ENCODE results near the gene OR1K1. TPM values are rescaled to one million over a fixed set of nuclear protein-coding genes. Genes with fewer than 3 reads are reported as not detected.

OR1K1 gene
- total RNA-seq, 1 donor from 2014 or later: not detected

DNA sequence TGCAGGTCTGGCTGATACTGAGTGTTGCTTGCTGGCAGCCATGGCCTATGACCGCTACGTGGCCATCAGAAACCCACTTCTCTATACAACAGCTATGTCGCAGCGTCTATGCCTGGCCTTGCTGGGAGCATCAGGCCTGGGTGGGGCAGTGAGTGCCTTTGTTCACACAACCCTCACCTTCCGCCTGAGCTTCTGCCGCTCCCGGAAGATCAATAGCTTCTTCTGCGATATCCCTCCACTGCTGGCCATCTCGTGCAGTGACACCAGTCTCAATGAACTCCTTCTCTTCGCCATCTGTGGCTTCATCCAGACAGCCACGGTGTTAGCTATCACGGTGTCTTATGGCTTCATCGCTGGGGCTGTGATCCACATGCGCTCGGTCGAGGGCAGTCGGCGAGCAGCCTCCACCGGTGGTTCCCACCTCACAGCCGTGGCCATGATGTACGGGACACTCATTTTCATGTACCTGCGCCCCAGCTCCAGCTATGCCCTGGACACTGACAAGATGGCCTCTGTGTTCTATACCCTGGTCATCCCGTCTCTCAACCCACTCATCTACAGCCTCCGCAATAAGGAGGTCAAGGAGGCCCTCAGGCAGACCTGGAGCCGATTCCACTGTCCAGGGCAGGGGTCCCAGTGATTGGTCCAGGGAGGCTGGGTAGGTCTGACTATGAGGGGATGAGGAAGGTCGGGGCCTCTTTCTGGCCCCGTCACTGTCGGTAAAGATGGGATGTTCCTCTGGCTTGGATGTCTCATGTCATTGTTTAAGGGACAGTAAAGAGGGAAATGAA lies 10.5 kb upstream of the OR1K1 start:
- DNase-seq (no peak), ATAC-seq (no peak)
- Histone ChIP-seq H3K4me1 (no peaks in the 10 kb centered on the region), H3K27me3 (no peaks in the 10 kb centered on the region), H3K9me3 (no peaks in the 10 kb centered on the region), H3K4me3 (no peak overlapping the region), H3K27ac (no peak overlapping the region), H3K36me3 (no peaks in the 10 kb centered on the region)
- intact Hi-C loops (cut with DNase I): no loop called here
- TF ChIP-seq CTCF (IDR thresholded peaks at IDR 0.05): no peak

DNA sequence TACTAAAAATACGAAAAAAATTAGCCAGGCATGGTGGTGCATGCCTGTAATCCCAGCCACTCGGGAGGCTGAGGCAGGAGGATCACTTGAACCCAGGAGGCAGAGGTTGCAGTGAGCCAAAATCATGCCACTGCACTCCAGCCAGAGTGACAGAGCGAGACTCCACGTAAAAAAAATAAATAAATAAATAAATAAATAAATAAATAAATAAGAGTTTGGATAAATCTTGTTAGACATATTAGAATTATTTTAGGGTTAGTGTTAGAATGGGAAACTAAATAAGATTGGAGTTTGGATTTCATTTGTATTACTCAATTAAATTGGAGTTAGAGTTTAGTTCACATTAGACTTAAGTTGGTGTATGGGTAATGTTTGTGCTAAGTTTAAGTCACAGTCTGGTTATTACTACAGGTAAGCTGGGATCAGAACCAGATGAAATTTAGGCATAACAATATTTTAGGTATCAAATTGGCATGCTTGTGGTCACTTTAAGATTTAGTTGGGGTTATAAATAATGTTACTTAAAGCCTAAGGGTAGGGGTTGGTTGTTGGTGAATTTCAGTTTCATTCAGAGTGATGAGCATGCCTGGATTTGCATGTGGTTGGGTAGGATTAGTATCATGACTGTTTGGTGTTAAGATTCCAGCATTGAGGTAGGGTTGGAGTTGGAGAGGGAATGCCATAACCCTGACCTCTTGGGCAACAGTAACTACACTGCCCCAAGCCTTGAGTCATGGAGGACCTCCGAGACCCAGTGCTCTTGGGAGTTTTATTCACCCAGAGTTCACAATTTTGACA lies 7.9 kb upstream of the OR1K1 start:
- H3K36me3 ChIP-seq: no peaks in the 10 kb centered on the region
- intact Hi-C loops (cut with DNase I): no loop called here
- H3K4me3 ChIP-seq: no peak overlapping the region
- no peaks in the 10 kb centered on the region for H3K4me1 ChIP-seq
- DNase-seq: no peak
- H3K27ac ChIP-seq: no peak overlapping the region
- ATAC-seq: no peak
- TF ChIP-seq CTCF (IDR thresholded peaks at IDR 0.05): no peak
- no peaks in the 10 kb centered on the region for H3K9me3 ChIP-seq
- no peaks in the 10 kb centered on the region for H3K27me3 ChIP-seq

DNA sequence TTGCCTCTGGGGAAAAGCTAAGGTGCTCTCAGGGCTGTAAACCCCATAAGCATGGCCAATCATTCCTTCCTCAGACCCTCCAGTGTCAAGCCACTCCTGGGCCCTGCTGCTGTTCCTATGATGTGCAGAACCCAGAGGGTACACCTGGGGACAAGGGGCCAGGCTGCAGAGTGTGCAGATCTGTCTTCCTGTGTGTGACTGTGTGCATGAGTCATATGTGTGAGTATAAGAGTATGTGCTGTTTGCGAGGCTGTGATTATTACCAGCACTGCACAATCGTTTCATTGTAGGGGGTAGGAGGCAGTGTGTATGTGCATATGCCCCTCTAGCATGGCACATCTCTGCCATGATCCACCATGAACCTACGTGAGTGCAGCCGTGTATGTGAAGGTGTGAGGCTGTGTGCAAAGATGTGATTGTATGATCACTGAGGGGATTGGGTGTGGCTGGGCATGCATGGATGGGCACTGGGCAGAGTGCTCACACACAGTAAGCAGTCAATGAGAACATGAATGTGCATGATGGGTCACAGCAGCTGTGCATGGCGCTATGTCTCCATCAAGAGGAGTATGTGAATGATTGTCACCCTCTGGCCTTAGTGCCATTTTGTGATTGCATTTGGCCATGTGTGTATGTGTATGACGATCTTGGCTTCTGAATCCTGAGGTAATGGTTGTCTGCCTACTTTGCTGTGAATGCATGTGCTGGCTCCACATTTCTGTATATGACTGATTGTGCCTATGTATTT lies 2.4 kb upstream of the OR1K1 start:
- no peaks in the 10 kb centered on the region for H3K9me3 ChIP-seq
- H3K27me3 ChIP-seq: no peaks in the 10 kb centered on the region
- peak; percentile 20 for ATAC-seq
- H3K4me3 ChIP-seq: no peak overlapping the region
- no peak for TF ChIP-seq CTCF (IDR thresholded peaks at IDR 0.05)
- H3K4me1 ChIP-seq: no peaks in the 10 kb centered on the region
- DNase-seq: no peak
- H3K36me3 ChIP-seq: no peaks in the 10 kb centered on the region
- no peak overlapping the region for H3K27ac ChIP-seq
- intact Hi-C loops (cut with DNase I): no loop called here

GRCh38 chr9:122806661-122807060 lies 6.7 kb downstream of the OR1K1 start:
- Histone ChIP-seq H3K27me3 (no peaks in the 10 kb centered on the region), H3K27ac (no peak overlapping the region), H3K4me1 (no peaks in the 10 kb centered on the region), H3K9me3 (no peaks in the 10 kb centered on the region), H3K36me3 (no peaks in the 10 kb centered on the region), H3K4me3 (no peak overlapping the region)
- intact Hi-C loops (cut with DNase I): loop anchor here (10.0 kb wide), 1 partner anchor 342 kb away; no protein-coding TSS in a partner anchor
- DNase-seq (no peak), ATAC-seq (no peak)
- no peak for TF ChIP-seq CTCF (IDR thresholded peaks at IDR 0.05)

GRCh38 chr9:122807271-122807900 lies 7.5 kb downstream of the OR1K1 start:
- intact Hi-C loops (cut with DNase I): loop anchor here (10.0 kb wide), 1 partner anchor 343 kb away; no protein-coding TSS in a partner anchor
- Histone ChIP-seq H3K27ac (no peak overlapping the region), H3K27me3 (no peaks in the 10 kb centered on the region), H3K4me1 (no peaks in the 10 kb centered on the region), H3K9me3 (no peaks in the 10 kb centered on the region), H3K4me3 (no peak overlapping the region), H3K36me3 (no peaks in the 10 kb centered on the region)
- TF ChIP-seq CTCF (IDR thresholded peaks at IDR 0.05): no peak
- ATAC-seq (peak; percentile 30), DNase-seq (no peak)
